Mesenchymal stem cell (in vitro differentiated cells and primary cell): Measurements from ENCODE around the gene BEST1.

Source experiments
- DNase-seq: peaks from one replicate; pipeline ENCODE4 v3.0.0-alpha.2; 2013
- H2AFZ ChIP-seq: one replicate; pipeline ENCODE4 v1.6.1; 2013; ENCODE audit warnings: low read depth, mild to moderate bottlenecking, control low read depth, inconsistent platforms, low read length, moderate library complexity
- H2AK5ac ChIP-seq: 2 replicates; pipeline ENCODE4 v1.6.1; 2013; ENCODE audit warnings: low read length, moderate library complexity, mild to moderate bottlenecking, inconsistent platforms; ENCODE audit not compliant: severe bottlenecking
- H2BK120ac ChIP-seq: one replicate; pipeline ENCODE4 v1.6.1; 2013; ENCODE audit warnings: low read depth, mild to moderate bottlenecking, inconsistent platforms, low read length, moderate library complexity
- H2BK12ac ChIP-seq, 2 experiments: one replicate each; pipeline ENCODE4 v1.6.1; 2013; ENCODE audit warnings: inconsistent platforms in 2 of 2, low read length in 2 of 2, mild to moderate bottlenecking in 2 of 2, moderate library complexity in 2 of 2, control low read depth in 1 of 2
- H2BK15ac ChIP-seq: one replicate; pipeline ENCODE4 v1.6.1; 2013; ENCODE audit warnings: mild to moderate bottlenecking, low read depth, inconsistent platforms; ENCODE audit not compliant: poor library complexity, severe bottlenecking
- H2BK5ac ChIP-seq: 2 replicates; pipeline ENCODE4 v1.6.1; 2013; ENCODE audit warnings: low read depth, mild to moderate bottlenecking, low read length, control low read depth, inconsistent platforms; ENCODE audit not compliant: poor library complexity, severe bottlenecking
- H3K14ac ChIP-seq, 2 experiments: one replicate each; pipeline ENCODE4 v1.6.1; 2013; ENCODE audit warnings: inconsistent platforms in 2 of 2, low read length in 2 of 2, control low read depth in 1 of 2, mild to moderate bottlenecking in 1 of 2, moderate library complexity in 1 of 2
- H3K18ac ChIP-seq, 2 experiments: one replicate each; pipeline ENCODE4 v1.6.1; 2013; ENCODE audit warnings: inconsistent platforms in 2 of 2, low read length in 2 of 2, control low read depth in 1 of 2, low read depth in 1 of 2, mild to moderate bottlenecking in 1 of 2
- H3K23ac ChIP-seq, 2 experiments: one replicate each; pipeline ENCODE4 v1.6.1; 2013; ENCODE audit warnings: inconsistent platforms in 2 of 2, low read length in 2 of 2, mild to moderate bottlenecking in 2 of 2, moderate library complexity in 2 of 2, control low read depth in 1 of 2
- H3K27ac ChIP-seq: 2 replicates; pipeline ENCODE4 v1.5.1; 2013; ENCODE audit warnings: mild to moderate bottlenecking, moderate library complexity, low read length, control low read depth, inconsistent platforms; ENCODE audit not compliant: poor library complexity, severe bottlenecking
- H3K27me3 ChIP-seq, 2 experiments: 2 replicates each; pipeline versions ENCODE4 v1.6.1 to v1.7.0; 2013; ENCODE audit warnings: low read length in 2 of 2, mild to moderate bottlenecking in 2 of 2, moderate library complexity in 2 of 2, control low read depth in 1 of 2, inconsistent platforms in 1 of 2; ENCODE audit not compliant: control insufficient read depth in 1 of 2, insufficient read depth in 1 of 2
- H3K36me3 ChIP-seq, 2 experiments: 2 replicates each; pipeline versions ENCODE4 v1.6.1 to v1.7.0; 2013; ENCODE audit warnings: low read length in 2 of 2, control low read depth in 1 of 2, inconsistent platforms in 1 of 2, low read depth in 1 of 2, mild to moderate bottlenecking in 1 of 2; ENCODE audit not compliant: insufficient read depth in 2 of 2, control insufficient read depth in 1 of 2
- H3K4ac ChIP-seq, 2 experiments: one replicate each; pipeline ENCODE4 v1.6.1; 2013; ENCODE audit warnings: inconsistent platforms in 2 of 2, low read length in 2 of 2, mild to moderate bottlenecking in 2 of 2, moderate library complexity in 2 of 2, control low read depth in 1 of 2, low read depth in 1 of 2
- H3K4me1 ChIP-seq: 2 replicates; pipeline ENCODE4 v1.6.1; 2013; ENCODE audit warnings: low read depth, low read length, control low read depth; ENCODE audit not compliant: control insufficient read depth, insufficient read depth
- H3K4me2 ChIP-seq: 2 replicates; pipeline ENCODE4 v1.6.1; 2013; ENCODE audit warnings: low read length, mild to moderate bottlenecking, inconsistent platforms; ENCODE audit not compliant: poor library complexity, severe bottlenecking
- H3K4me3 ChIP-seq, 2 experiments: 2 replicates each; pipeline versions ENCODE4 v1.5.1 to v1.7.0; 2013; ENCODE audit warnings: low read length in 2 of 2, mild to moderate bottlenecking in 2 of 2, control low read depth in 1 of 2, low read depth in 1 of 2; ENCODE audit not compliant: insufficient read depth in 1 of 2
- H3K79me1 ChIP-seq: replicated peaks from 2 replicates; pipeline ENCODE4 v1.6.1; 2013; ENCODE audit warnings: mild to moderate bottlenecking, control low read depth, low read length, inconsistent platforms; ENCODE audit not compliant: poor library complexity, severe bottlenecking
- H3K9ac ChIP-seq: 2 replicates; pipeline ENCODE4 v1.7.0; 2013; ENCODE audit warnings: mild to moderate bottlenecking, low read length, moderate library complexity
- H3K9me3 ChIP-seq: 2 replicates; pipeline ENCODE4 v1.7.0; 2013; ENCODE audit warnings: mild to moderate bottlenecking, low read length; ENCODE audit not compliant: control insufficient read depth
- H4K8ac ChIP-seq: one replicate; pipeline ENCODE4 v1.6.1; 2013; ENCODE audit warnings: inconsistent platforms, mild to moderate bottlenecking, low read length, moderate library complexity
- H4K91ac ChIP-seq: one replicate; pipeline ENCODE4 v1.6.1; 2013; ENCODE audit warnings: mild to moderate bottlenecking, low read length, inconsistent platforms
- WGBS: methylation state at CpG from one replicate; pipeline ENCODE4 v1.1.7; 2013; ENCODE audit warnings: mixed read lengths; 5-methylcytosine and 5-hydroxymethylcytosine counted together

BEST1 gene

GRCh38 chr11:62010935-62011528 is 60.9 kb downstream of the BEST1 start:
- H2AK5ac ChIP-seq, result no peak overlapping the region
- no peak overlapping the region for H2AFZ ChIP-seq
- H3K36me3 ChIP-seq, result no peaks in the 10 kb centered on the region
- no peak overlapping the region for H2BK120ac ChIP-seq
- no peak overlapping the region for H3K18ac ChIP-seq
- no peak overlapping the region for H3K27ac ChIP-seq
- no peak overlapping the region for H3K4ac ChIP-seq
- H3K27me3 ChIP-seq, result no peaks in the 10 kb centered on the region
- H3K14ac ChIP-seq, result no peak overlapping the region
- no peak overlapping the region for H3K4me3 ChIP-seq
- H3K4me1 ChIP-seq, result peaks cover 13% of the 10 kb centered on the region
- no peaks in the 10 kb centered on the region for H3K79me1 ChIP-seq
- no peaks in the 10 kb centered on the region for H3K9me3 ChIP-seq
- H3K4me2 ChIP-seq, result no peak overlapping the region
- H2BK15ac ChIP-seq, result no peak overlapping the region
- no peak overlapping the region for H3K23ac ChIP-seq
- no peak overlapping the region for H4K91ac ChIP-seq
- DNase-seq, result no peak
- no peak overlapping the region for H2BK5ac ChIP-seq
- H4K8ac ChIP-seq, result no peak overlapping the region
- 90% methylated on average over 2 of the region's 4 CpGs for WGBS
- no peak overlapping the region for H3K9ac ChIP-seq
- H2BK12ac ChIP-seq, result no peak overlapping the region

- Histone ChIP-seq H3K9ac (no peak overlapping the region), H3K4me3 (no peak overlapping the region), H3K4ac (no peak overlapping the region), H3K79me1 (no peaks in the 10 kb centered on the region), H2BK5ac (no peak overlapping the region), H3K14ac (no peak overlapping the region), H2BK120ac (no peak overlapping the region), H4K91ac (peak overlapping the region; percentile 6), H3K4me2 (no peak overlapping the region), H3K27ac (no peak overlapping the region), H2AFZ (no peak overlapping the region), H3K23ac (no peak overlapping the region), H3K18ac (no peak overlapping the region), H2BK12ac (no peak overlapping the region), H4K8ac (no peak overlapping the region), H2BK15ac (no peak overlapping the region), H3K9me3 (no peaks in the 10 kb centered on the region), H2AK5ac (no peak overlapping the region), H3K4me1 (peaks cover 13% of the 10 kb centered on the region), H3K36me3 (no peaks in the 10 kb centered on the region), H3K27me3 (no peaks in the 10 kb centered on the region)
- 89% methylated on average over 9 of the region's 9 CpGs for WGBS
- no peak for DNase-seq
Observed at GRCh38 chr11:62011881-62012280, 61.7 kb downstream of the BEST1 start.

- H2BK12ac ChIP-seq, result no peak overlapping the region
- H3K4me2 ChIP-seq, result no peak overlapping the region
- no peaks in the 10 kb centered on the region for H3K27me3 ChIP-seq
- H3K23ac ChIP-seq, result no peak overlapping the region
- DNase-seq, result peak; percentile 31
- peaks cover 16% of the 10 kb centered on the region for H3K4me1 ChIP-seq
- no peak overlapping the region for H4K8ac ChIP-seq
- no peak overlapping the region for H2BK120ac ChIP-seq
- H2AK5ac ChIP-seq, result no peak overlapping the region
- no peaks in the 10 kb centered on the region for H3K79me1 ChIP-seq
- H3K4me3 ChIP-seq, result no peak overlapping the region
- H3K9ac ChIP-seq, result no peak overlapping the region
- no peak overlapping the region for H3K27ac ChIP-seq
- no peak overlapping the region for H2BK5ac ChIP-seq
- no peaks in the 10 kb centered on the region for H3K9me3 ChIP-seq
- no peak overlapping the region for H3K14ac ChIP-seq
- H3K4ac ChIP-seq, result no peak overlapping the region
- 76% methylated on average over 3 of the region's 3 CpGs for WGBS
- H2AFZ ChIP-seq, result no peak overlapping the region
- H4K91ac ChIP-seq, result no peak overlapping the region
- no peak overlapping the region for H3K18ac ChIP-seq
- H2BK15ac ChIP-seq, result no peak overlapping the region
- H3K36me3 ChIP-seq, result no peaks in the 10 kb centered on the region
Observed at GRCh38 chr11:62012451-62012831, 62.3 kb downstream of the BEST1 start.

DNA sequence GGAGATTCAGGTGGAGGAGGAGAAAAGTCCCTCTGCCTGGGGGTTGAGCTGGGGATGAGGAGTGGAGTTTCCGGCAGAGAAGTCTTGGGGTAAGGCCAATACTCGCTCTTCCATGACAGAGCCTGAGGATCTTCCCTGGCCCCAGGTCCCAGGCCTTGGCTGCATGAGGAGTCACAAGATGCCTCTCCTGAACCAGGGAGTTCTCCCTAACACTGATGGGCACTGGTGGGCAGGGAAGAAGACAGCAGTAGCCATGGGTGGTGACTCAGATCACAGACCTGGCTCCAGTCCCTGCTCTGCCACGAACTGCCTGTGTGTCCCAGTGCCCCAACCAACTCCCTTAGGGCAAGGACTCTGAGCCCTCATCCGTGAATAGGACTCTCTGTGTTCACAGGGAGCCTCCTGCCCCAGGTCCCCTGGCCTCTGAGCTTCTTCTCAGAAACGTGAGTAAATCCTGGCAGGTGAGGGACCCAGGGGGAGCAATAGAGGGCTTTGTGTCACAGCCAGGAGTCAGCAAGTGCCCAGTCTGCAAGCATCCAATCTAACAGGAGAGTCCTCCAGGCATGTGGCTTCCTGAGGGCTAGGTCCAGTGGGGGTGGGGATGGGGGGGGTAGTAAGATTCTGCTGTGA is 62.8 kb downstream of the BEST1 start:
- Histone ChIP-seq H3K9ac (no peak overlapping the region), H2BK120ac (no peak overlapping the region), H3K4me2 (no peak overlapping the region), H3K9me3 (no peaks in the 10 kb centered on the region), H4K91ac (no peak overlapping the region), H3K18ac (peak overlapping the region in 1 of 2 experiments; percentile 28), H2AK5ac (peak overlapping the region; percentile 36), H3K4me1 (peaks cover 19% of the 10 kb centered on the region), H2BK5ac (no peak overlapping the region), H4K8ac (no peak overlapping the region), H3K27me3 (no peaks in the 10 kb centered on the region), H2BK12ac (no peak overlapping the region), H3K27ac (no peak overlapping the region), H3K4me3 (no peak overlapping the region), H2AFZ (no peak overlapping the region), H3K4ac (no peak overlapping the region), H2BK15ac (no peak overlapping the region), H3K14ac (no peak overlapping the region), H3K79me1 (no peaks in the 10 kb centered on the region), H3K36me3 (no peaks in the 10 kb centered on the region), H3K23ac (no peak overlapping the region)
- 66% methylated on average over 5 of the region's 5 CpGs for WGBS
- DNase-seq, result no peak
